ENCODE results near the gene POU3F3.

- TF ChIP-seq CTCF (IDR thresholded peaks at IDR 0.05) (no peak), POLR2A (IDR thresholded peaks at IDR 0.05) (no peak)
Measured at GRCh38 chr2:104853534-104854497, at the start of gene POU3F3.

Data from adrenal gland (tissue), 5 donors.